GM03348 (cell line): ENCODE measurements around the gene TUBB2A.
"Not testable (repeated sequence)": the region's sequence is repeated elsewhere in the genome, so short reads cannot be mapped to it uniquely, and the experiment has no call there.

ENCODE experiments used
- DNase-seq: peaks from one replicate; pipeline ENCODE4 v3.0.0; 2012; ENCODE audit warnings: low spot score

TUBB2A gene

DNA sequence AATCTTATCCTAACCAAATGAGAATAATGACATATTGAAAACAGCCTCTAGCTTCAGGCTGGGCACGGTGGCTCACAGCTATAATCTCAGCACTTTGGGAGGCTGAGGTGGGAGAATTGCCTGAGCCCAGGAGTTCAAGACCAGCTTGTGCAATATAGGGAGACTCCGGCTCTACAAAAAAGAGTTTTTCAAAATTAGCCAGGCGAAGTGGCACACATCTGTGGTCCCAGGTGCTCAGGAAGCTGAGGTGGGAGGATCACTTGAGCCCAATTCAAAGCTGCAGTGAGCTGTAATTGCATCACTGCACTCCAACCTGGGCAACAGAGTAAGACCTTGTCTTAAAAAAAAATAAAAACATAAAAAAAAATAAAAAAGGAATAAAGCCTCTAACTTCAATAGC, 4.7 kb downstream of the TUBB2A start:
- no peak for DNase-seq

DNA sequence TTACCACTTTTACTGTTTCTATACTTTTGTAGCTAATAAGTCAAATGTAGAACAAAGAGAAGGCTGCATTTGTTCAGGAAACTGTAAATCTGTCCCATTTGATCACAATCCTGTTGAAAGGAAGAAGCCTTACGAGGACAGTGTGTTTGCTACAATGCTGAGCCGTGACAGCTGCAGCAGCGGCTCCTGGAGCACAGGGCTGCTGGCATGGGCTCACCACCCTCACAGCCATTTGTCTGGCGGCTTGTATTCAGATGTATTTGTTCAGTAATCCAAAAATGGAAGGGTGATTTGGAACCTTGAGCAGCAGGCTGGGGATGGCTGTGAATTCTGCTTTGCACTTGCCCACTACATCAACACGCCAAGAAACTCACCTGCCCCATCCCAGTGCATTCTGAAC, 5.7 kb downstream of the TUBB2A start:
- no peak for DNase-seq

DNA sequence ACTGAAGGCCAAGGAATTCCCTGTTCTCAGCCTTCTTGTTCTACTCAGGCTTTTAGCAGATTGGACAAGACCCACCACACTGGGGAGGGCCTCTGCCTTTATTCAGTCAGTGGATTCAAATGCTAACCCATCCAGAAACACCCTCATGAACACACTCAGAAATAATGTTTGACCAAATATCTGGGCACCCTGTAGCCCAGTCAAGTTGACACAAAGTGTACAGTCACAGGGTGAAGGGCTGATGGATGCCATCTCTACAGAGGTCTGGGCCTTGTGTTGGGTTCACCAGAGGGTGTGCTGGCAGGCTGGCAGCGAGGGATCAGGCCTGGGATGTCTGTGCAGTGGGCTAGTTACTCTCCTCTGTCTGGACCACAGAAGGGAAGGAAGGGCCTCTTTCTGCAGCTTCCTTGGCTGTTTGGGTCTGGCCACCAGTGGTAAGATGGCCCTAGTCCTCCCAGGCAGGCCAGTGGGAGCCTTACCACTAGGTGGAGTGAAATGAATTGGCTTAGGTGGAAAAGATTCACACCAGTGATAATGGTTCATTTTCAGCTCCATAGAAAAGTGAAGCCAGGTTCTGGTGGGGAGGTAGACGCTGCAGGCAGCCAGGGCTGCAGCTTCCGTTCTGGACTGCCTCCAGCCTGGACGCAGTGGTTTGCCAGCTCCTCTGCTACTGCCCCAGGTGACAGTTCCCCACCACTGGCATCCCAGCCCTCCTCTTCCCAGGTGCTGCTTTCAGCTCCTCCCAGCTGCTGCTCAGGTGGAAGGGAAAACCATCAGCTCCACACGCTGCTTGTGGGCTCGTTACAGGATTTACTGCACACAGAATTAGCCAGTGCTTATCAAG, 9.2 kb downstream of the TUBB2A start:
- DNase-seq = no peak

GRCh38 chr6:3144571-3144970, 12.8 kb downstream of the TUBB2A start:
- DNase-seq = no peak

- DNase-seq = no peak
These were observed 14.2 kb downstream of the TUBB2A start for GRCh38 chr6:3143158-3143557.

GRCh38 chr6:3142536-3142935, 14.8 kb downstream of the TUBB2A start:
- DNase-seq = no peak

- DNase-seq = no peak
These were observed 17.1 kb downstream of the TUBB2A start for GRCh38 chr6:3140201-3140600.

DNA sequence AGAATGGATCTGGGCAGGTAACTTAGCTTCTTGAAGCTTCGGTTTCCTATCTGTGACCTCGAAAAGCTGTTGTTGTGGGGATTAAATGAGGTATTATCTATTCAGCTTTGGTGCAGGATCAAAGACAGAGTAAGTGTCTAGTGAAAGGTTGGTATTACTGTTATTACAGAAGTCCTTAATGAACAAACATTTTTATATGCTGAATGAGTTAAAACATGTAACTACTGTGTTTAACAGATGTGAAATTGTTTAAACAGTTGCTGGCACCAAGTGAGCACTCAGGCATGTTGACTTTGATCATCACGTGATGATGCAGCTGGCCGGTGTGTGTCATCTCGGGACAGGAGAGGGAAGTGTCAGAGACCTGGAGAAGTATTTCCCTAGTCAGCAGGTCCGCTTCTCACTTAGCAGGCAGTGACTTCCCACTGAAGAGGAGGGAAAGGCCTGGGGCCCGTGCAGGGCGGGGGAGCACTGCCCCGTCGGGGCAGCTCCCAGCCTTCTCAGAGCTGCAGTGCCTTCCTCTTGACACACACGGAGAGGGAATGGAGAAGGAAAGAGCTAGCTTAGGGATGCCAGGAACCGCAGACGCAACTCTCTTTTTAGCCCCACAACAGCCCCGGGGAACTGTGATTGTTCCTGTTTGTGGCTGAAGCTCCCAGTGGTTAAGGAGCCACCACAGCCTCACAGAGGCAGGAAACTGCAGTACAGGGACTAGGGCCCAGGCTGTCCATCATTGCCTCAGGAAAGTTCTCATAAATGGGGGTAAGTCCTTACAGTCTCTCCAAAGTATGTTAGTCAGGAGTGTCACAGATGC, 18.0 kb downstream of the TUBB2A start:
- peak; percentile 32 for DNase-seq

- DNase-seq = peak; percentile 57
These were observed 19.0 kb downstream of the TUBB2A start for GRCh38 chr6:3138341-3138740.

- DNase-seq = not testable (repeated sequence)
These were observed 19.5 kb downstream of the TUBB2A start for GRCh38 chr6:3137873-3138272.

DNA sequence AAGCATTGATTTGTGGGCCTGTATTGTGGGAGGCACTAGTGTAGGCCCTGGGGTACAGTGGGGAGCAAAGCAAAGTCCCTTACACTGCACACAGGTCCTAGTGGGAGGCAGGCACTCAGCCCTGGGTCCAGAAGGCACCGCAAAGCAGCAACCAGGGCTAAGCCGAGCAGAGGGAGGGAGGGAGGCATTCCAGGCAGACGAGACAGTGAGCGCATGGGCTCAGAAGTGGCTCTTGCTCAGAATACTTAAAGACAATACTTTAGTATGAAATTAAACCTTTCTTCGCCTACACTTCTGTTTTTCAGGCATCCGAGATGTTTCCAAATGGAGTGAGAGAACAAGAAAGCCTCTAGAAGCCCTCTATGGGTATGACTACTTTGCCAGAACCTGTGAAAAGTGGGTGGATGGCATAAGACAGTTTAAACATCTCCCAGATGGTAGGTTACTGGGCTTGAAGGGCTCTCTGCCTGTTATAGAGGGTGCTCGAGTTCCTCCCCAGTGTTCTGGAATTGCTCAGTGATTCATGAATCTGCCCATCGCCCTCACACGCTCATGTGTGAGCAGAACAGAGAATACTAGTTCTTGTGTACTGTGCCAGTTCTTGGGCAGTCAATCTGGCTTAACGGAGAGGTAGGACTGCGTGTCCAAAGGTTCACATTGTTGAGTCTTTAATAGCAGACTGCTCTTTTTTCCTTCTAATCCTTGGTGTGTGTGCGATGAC, 20.1 kb downstream of the TUBB2A start:
- DNase-seq = no peak

DNA sequence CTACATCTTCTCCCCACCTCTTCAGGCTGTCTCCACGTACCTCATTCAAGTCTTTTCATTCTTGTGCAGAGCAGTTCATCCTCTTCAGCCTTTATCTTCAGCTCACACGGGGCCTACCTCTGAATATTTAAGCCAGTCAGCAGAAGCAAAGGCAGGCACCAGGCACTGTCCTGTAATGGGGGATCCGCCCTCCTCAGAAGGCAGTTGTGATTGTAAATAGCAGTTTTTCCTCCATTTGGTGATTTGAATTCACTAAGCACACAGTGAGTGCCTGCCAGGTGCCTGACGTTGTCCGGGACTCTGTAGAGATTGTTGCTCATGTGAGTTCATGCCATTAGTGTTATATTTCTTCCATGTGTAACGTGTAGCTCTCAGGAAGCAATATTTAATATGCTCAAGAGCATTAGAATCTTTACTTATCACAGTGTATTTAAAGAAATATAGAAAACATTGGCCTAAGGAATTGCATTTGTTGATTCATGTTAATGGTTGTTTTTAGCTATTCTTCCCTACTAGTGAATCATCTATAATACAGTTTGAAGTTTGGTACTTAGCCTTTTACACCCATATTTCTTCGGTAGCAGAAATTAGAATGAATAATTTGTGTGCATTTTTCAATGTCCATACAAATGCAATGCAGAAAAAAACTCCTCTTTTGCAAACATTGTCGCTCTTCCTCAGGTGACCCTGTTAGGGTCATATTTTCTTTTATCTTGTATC, 20.9 kb downstream of the TUBB2A start:
- DNase-seq = no peak

GRCh38 chr6:3135668-3136291, 21.6 kb downstream of the TUBB2A start:
- DNase-seq = no peak

GRCh38 chr6:3133515-3133914, 23.8 kb downstream of the TUBB2A start:
- no peak for DNase-seq

DNA sequence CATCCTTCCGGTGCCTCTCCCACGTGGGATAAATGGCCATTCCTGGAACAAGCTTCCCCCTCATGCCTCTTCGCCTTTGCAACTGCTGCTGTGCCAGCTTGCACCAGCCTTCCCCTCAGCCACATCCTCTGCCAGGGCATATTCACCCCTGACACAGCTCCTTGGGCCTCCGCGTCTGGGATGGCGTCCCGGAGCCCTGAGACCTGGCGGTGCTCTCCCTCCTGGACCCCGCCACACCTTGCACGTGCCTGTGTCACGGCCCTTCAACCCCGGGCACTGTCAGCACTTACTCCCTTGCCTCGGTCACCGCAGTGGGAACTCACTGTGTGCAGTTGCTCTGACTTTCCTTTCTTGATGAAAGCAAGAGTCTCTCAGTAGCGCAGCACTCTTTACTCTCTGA, 25.6 kb downstream of the TUBB2A start:
- no peak for DNase-seq

DNA sequence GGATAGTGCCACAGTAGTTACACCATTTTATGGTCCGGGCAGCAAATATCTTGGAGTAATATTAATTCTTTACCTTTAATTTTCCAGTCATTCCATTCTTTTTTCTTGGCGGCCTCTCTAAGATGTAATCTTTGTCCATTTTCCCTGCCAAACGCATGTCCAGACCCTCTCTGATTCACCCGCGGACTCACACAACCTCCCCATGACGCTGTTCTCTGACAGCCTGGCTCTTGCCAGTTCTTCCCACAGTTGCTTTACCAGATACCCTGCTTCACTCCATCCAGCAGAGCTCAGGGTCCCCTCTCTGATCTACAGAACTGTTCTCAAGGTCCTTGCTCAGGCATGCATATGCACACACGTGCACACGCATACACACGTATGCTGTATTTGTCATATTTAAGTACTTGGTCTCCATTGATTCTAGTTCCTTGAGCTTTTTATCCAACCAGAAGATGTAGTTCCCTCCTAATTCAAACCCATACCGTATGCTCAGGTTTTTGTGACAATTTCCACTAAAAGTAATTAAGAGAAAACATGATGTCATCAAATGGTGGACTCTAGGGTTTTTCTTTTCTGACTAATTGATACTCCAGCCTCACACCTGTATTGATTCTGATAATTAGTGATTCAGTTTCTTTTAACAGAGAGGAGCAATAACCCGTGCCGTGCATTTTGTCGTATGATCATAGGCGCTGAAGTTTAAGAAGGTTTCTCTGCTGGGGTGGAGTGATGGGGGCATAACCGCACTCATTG, 28.8 kb downstream of the TUBB2A start:
- no peak for DNase-seq

DNA sequence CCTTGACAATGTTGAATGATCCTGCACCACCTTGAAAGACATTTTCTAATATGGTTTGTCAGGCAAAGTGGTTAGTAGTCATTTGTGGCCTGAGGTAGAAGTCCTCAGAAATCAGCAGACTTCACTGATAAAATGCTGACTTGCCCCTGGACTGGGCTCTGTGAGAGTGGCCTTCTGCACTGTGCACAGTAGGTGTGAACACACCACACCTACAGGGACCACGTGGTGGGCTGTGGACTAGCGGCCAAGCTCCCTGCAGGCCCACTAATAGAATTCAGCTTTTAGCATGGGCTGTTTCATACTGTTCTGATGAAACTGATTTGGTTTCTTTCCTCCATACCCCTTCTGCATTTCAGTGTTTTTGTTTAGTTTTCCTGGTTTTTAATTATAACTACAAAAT, 31.5 kb downstream of the TUBB2A start:
- DNase-seq = no peak

DNA sequence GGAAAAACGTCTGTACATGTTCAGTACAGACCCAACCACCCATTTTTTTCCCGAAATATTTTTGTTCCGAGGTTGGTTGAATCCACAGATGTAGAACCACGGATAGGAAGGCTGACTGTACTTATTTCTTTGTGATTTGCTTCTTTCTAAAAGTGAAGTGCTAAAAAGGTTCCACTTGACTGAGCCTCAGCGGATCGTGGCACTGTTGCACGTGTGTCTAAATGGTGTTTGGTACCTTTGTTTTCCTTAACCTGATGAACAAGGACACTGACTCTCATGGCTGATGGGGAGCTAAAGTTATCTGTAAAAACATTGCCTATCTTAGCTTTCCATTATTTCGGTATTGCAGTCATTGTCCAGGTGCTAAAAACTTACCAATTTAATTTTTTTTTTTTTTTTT, 32.7 kb downstream of the TUBB2A start:
- DNase-seq = no peak

DNA sequence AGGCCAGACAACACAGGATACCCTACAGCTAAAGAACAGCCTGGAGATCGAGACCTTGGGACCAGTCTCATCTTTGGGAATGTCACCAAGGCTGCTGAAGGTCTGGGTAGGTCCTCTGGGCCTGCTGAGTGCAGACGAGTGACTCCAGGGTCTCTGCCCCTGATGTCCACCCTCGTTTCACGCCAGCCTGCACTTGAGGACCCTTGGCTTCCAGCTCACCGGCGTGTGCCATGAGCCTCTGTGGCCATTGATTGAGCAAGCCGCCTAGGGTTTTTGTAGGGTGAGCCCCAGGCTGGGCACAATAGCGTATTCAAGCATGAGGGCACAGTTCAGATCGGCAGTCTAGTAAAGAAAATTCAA, 34.5 kb downstream of the TUBB2A start:
- DNase-seq = no peak

GRCh38 chr6:3120765-3121089, 36.6 kb downstream of the TUBB2A start:
- DNase-seq = no peak
